Left lobe of liver (tissue), 2 donors: ENCODE results near the gene NKAIN1. TPM values are rescaled to one million over a fixed set of nuclear protein-coding genes. Genes with fewer than 3 reads are reported as not detected.

ENCODE experiments used
- ATAC-seq: fragments of 200-7000 bp; cut with Tn5 transposase; one replicate; pipeline ENCODE4 v1.9.1; 2020; ENCODE audit warnings: mild to moderate bottlenecking, moderate library complexity
- DNase-seq: peaks from one replicate; pipeline ENCODE4 v3.0.0-alpha.2; 2020; ENCODE audit warnings: low spot score
- total RNA-seq: library from RNA; stranded (reverse); gene quantifications from one replicate; pipeline ENCODE4 v1.2.1, GENCODE V29; 2021
- donor health status: DM: no; HTN: no; CAD: no; lungs with moderate emphysema.
- donor health status: DM: no; HTN: yes; CAD: no.

NKAIN1 gene
- total RNA-seq, 1 donor from 2014 or later: not detected

- ATAC-seq (no peak), DNase-seq (no peak)
Measured at GRCh38 chr1:31234870-31235269, 4.8 kb downstream of the NKAIN1 start.

- DNase-seq: no peak
Measured at GRCh38 chr1:31234123-31234708, 5.5 kb downstream of the NKAIN1 start.

GRCh38 chr1:31232689-31233088 lies 7.0 kb downstream of the NKAIN1 start:
- ATAC-seq (no peak), DNase-seq (no peak)

More at GRCh38 chr1:31234123-31234708, 5.5 kb downstream of the NKAIN1 start:
- ATAC-seq: no peak

GRCh38 chr1:31231802-31232201 lies 7.9 kb downstream of the NKAIN1 start:
- DNase-seq: no peak
- ATAC-seq: no peak

- DNase-seq: no peak
- no peak for ATAC-seq
Measured at GRCh38 chr1:31230378-31230777, 9.3 kb downstream of the NKAIN1 start.

- no peak for DNase-seq
- ATAC-seq: no peak
Measured at GRCh38 chr1:31228986-31229385, 10.7 kb downstream of the NKAIN1 start.

- DNase-seq: no peak
- ATAC-seq: no peak
Measured at GRCh38 chr1:31227891-31228568, 11.7 kb downstream of the NKAIN1 start.

- ATAC-seq: no peak
- no peak for DNase-seq
Measured at GRCh38 chr1:31224068-31224467, 15.6 kb downstream of the NKAIN1 start.

- no peak for DNase-seq
- no peak for ATAC-seq
Measured at GRCh38 chr1:31222176-31222575, 17.5 kb downstream of the NKAIN1 start.

GRCh38 chr1:31221072-31221471 lies 18.6 kb downstream of the NKAIN1 start:
- no peak for DNase-seq
- no peak for ATAC-seq

- no peak for ATAC-seq
- DNase-seq: no peak
Measured at GRCh38 chr1:31219489-31219888, 20.2 kb downstream of the NKAIN1 start.

GRCh38 chr1:31218705-31219104 lies 21.0 kb downstream of the NKAIN1 start:
- ATAC-seq (no peak), DNase-seq (no peak)

- DNase-seq (no peak), ATAC-seq (no peak)
Measured at GRCh38 chr1:31216016-31216415, 23.7 kb downstream of the NKAIN1 start.

GRCh38 chr1:31215065-31215570 lies 24.6 kb downstream of the NKAIN1 start:
- no peak for DNase-seq
- no peak for ATAC-seq

GRCh38 chr1:31214316-31215064 lies 25.2 kb downstream of the NKAIN1 start:
- ATAC-seq (no peak), DNase-seq (no peak)

- DNase-seq (no peak), ATAC-seq (no peak)
Measured at GRCh38 chr1:31208361-31208945, 31.2 kb downstream of the NKAIN1 start.

- DNase-seq (no peak), ATAC-seq (no peak)
Measured at GRCh38 chr1:31207569-31207968, 32.1 kb downstream of the NKAIN1 start.

- DNase-seq (no peak), ATAC-seq (no peak)
Measured at GRCh38 chr1:31207046-31207445, 32.6 kb downstream of the NKAIN1 start.

GRCh38 chr1:31203215-31203614 lies 36.5 kb downstream of the NKAIN1 start:
- no peak for ATAC-seq
- DNase-seq: no peak

GRCh38 chr1:31201931-31202360 lies 37.7 kb downstream of the NKAIN1 start:
- DNase-seq (no peak), ATAC-seq (no peak)

GRCh38 chr1:31199949-31200348 lies 39.7 kb downstream of the NKAIN1 start:
- DNase-seq (no peak), ATAC-seq (no peak)
